Superior temporal gyrus (tissue), 1 donor: ENCODE data around the gene TSC2.

ENCODE experiments used
- DNase-seq: peaks from one replicate; pipeline ENCODE4 v3.0.0-alpha.2; 2016; ENCODE audit errors: extremely low spot score

TSC2 gene

GRCh38 chr16:2070576-2071453 is 23.0 kb downstream of the TSC2 start:
- no peak for DNase-seq

GRCh38 chr16:2071454-2072202 is 23.8 kb downstream of the TSC2 start:
- no peak for DNase-seq

GRCh38 chr16:2072926-2073325 is 25.1 kb downstream of the TSC2 start:
- no peak for DNase-seq

- no peak for DNase-seq
Observed at GRCh38 chr16:2074071-2074470, 26.3 kb downstream of the TSC2 start.

GRCh38 chr16:2075631-2076030 is 27.8 kb downstream of the TSC2 start:
- no peak for DNase-seq

GRCh38 chr16:2076072-2076865 is 28.5 kb downstream of the TSC2 start:
- no peak for DNase-seq

GRCh38 chr16:2077016-2077415 is 29.2 kb downstream of the TSC2 start:
- no peak for DNase-seq

- no peak for DNase-seq
Observed at GRCh38 chr16:2077696-2078095, 29.9 kb downstream of the TSC2 start.

- no peak for DNase-seq
Observed at GRCh38 chr16:2078096-2078495, 30.3 kb downstream of the TSC2 start.

- no peak for DNase-seq
Observed at GRCh38 chr16:2078691-2079090, 30.9 kb downstream of the TSC2 start.

- no peak for DNase-seq
Observed at GRCh38 chr16:2079311-2079800, 31.6 kb downstream of the TSC2 start.

- no peak for DNase-seq
Observed at GRCh38 chr16:2079991-2080390, 32.2 kb downstream of the TSC2 start.

- DNase-seq = no peak
Observed at GRCh38 chr16:2081201-2082084, 33.7 kb downstream of the TSC2 start.

- DNase-seq = no peak
Observed at GRCh38 chr16:2082171-2082982, 34.6 kb downstream of the TSC2 start.

- DNase-seq = no peak
Observed at GRCh38 chr16:2082983-2083364, 35.2 kb downstream of the TSC2 start.

GRCh38 chr16:2083409-2083808 is 35.6 kb downstream of the TSC2 start:
- no peak for DNase-seq

- no peak for DNase-seq
Observed at GRCh38 chr16:2083876-2084780, 36.3 kb downstream of the TSC2 start.

- no peak for DNase-seq
Observed at GRCh38 chr16:2084895-2085625, 37.3 kb downstream of the TSC2 start.
